ENCODE data around the gene ANGPTL4. TPM values are rescaled to one million over a fixed set of nuclear protein-coding genes. Genes with fewer than 3 reads are reported as not detected.
A peak's percentile ranks its signal among the peaks of the same experiment; 100 is the strongest.

ANGPTL4 gene
- total and polyA plus RNA-seq, 2 of the 13 experiments (the other 11 are each of a cell fraction or from before 2014, with no cell fraction given), result 0.80 to 21.7 TPM

DNA sequence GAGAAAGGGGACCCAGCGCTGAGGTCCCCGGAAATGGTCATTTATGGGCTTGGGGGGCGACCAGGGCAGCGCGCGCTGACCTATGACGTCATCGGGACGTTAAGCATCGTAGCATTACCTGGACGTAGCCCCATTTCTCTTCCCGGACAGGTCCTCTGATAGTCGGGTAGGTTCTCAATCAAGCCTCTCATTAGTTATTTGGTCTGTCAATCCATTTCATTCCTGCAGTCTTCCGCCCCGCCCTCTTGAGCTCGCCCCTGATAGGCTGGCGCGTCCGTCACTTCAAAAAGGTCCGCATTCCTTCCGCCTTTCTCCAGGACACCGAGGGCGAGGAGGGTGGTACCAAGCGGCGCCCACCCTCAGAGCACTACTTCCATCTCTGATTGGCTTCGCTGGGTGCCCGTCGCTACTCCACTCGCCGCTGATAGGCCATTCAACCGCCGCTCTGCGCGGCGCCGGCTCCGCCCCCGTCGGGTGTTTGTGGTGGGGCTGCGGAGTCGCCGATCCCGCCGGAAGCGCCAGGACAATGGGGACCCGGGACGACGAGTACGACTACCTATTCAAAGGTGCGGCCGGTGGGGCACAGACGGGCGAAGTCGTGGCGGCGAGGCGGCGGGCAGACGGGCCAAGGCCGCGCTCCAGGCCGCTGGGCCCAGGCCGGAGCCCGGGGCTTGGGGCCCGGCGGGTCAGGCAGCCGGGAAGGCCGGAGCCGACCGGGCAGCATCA, 26.1 kb downstream of the ANGPTL4 start, which contains the start of gene RAB11B (continued):
- TF ChIP-seq, protein P1, sequence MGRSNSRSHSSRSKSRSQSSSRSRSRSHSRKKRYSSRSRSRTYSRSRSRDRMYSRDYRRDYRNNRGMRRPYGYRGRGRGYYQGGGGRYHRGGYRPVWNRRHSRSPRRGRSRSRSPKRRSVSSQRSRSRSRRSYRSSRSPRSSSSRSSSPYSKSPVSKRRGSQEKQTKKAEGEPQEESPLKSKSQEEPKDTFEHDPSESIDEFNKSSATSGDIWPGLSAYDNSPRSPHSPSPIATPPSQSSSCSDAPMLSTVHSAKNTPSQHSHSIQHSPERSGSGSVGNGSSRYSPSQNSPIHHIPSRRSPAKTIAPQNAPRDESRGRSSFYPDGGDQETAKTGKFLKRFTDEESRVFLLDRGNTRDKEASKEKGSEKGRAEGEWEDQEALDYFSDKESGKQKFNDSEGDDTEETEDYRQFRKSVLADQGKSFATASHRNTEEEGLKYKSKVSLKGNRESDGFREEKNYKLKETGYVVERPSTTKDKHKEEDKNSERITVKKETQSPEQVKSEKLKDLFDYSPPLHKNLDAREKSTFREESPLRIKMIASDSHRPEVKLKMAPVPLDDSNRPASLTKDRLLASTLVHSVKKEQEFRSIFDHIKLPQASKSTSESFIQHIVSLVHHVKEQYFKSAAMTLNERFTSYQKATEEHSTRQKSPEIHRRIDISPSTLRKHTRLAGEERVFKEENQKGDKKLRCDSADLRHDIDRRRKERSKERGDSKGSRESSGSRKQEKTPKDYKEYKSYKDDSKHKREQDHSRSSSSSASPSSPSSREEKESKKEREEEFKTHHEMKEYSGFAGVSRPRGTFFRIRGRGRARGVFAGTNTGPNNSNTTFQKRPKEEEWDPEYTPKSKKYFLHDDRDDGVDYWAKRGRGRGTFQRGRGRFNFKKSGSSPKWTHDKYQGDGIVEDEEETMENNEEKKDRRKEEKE (IDR thresholded peaks at IDR 0.05), result no peak
- no peak for TF ChIP-seq ZNF225 (CRISPR knock-in tag; IDR thresholded peaks at IDR 0.05)
- peak; percentile 57; the same call in 1 of the 2 replicates for TF ChIP-seq BORCS8-MEF2B (CRISPR knock-in tag; IDR thresholded peaks at IDR 0.05)
- TF ChIP-seq CEBPG (CRISPR knock-in tag; IDR thresholded peaks at IDR 0.05), result no peak
- no peak for TF ChIP-seq MAZ (IDR thresholded peaks at IDR 0.05; ENCODE audit: borderline replicate concordance, low read depth, low read length)
- TF ChIP-seq MAZ (CRISPR knock-in tag; IDR thresholded peaks at IDR 0.05; ENCODE audit: low read depth), result peak; percentile 70
- TF ChIP-seq, protein P2, sequence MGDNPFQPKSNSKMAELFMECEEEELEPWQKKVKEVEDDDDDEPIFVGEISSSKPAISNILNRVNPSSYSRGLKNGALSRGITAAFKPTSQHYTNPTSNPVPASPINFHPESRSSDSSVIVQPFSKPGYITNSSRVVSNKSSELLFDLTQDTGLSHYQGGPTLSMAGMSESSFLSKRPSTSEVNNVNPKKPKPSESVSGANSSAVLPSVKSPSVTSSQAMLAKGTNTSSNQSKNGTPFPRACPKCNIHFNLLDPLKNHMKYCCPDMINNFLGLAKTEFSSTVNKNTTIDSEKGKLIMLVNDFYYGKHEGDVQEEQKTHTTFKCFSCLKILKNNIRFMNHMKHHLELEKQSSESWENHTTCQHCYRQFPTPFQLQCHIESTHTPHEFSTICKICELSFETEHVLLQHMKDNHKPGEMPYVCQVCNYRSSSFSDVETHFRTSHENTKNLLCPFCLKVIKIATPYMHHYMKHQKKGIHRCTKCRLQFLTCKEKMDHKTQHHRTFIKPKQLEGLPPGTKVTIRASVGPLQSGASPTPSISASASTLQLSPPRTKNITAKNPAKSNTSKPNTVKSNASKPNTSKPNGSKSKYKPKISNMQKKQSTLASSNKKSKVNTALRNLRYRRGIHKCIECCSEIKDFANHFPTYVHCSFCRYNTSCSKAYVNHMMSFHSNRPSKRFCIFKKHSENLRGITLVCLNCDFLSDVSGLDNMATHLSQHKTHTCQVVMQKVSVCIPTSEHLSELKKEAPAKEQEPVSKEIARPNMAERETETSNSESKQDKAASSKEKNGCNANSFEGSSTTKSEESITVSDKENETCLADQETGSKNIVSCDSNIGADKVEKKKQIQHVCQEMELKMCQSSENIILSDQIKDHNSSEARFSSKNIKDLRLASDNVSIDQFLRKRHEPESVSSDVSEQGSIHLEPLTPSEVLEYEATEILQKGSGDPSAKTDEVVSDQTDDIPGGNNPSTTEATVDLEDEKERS (CRISPR knock-in tag; IDR thresholded peaks at IDR 0.05), result no peak
- no peak for TF ChIP-seq ADNP (CRISPR knock-in tag; IDR thresholded peaks at IDR 0.05)
- TF ChIP-seq, protein P3, sequence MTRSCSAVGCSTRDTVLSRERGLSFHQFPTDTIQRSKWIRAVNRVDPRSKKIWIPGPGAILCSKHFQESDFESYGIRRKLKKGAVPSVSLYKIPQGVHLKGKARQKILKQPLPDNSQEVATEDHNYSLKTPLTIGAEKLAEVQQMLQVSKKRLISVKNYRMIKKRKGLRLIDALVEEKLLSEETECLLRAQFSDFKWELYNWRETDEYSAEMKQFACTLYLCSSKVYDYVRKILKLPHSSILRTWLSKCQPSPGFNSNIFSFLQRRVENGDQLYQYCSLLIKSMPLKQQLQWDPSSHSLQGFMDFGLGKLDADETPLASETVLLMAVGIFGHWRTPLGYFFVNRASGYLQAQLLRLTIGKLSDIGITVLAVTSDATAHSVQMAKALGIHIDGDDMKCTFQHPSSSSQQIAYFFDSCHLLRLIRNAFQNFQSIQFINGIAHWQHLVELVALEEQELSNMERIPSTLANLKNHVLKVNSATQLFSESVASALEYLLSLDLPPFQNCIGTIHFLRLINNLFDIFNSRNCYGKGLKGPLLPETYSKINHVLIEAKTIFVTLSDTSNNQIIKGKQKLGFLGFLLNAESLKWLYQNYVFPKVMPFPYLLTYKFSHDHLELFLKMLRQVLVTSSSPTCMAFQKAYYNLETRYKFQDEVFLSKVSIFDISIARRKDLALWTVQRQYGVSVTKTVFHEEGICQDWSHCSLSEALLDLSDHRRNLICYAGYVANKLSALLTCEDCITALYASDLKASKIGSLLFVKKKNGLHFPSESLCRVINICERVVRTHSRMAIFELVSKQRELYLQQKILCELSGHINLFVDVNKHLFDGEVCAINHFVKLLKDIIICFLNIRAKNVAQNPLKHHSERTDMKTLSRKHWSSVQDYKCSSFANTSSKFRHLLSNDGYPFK (CRISPR knock-in tag; IDR thresholded peaks at IDR 0.05; ENCODE audit: borderline replicate concordance), result peak; percentile 85; the same call in 1 of the 2 replicates
- no peak for TF ChIP-seq NFIB (CRISPR knock-in tag; IDR thresholded peaks at IDR 0.05; ENCODE audit: borderline replicate concordance)
